Measurements from ENCODE around the gene ZMYND11. TPM values are rescaled to one million over a fixed set of nuclear protein-coding genes. Genes with fewer than 3 reads are reported as not detected.

Gene ZMYND11
- total and polyA plus RNA-seq, 2 of the 8 experiments (the other 6 are each of a cell fraction or from before 2014, with no cell fraction given), result 7.5 to 26.6 TPM

DNA sequence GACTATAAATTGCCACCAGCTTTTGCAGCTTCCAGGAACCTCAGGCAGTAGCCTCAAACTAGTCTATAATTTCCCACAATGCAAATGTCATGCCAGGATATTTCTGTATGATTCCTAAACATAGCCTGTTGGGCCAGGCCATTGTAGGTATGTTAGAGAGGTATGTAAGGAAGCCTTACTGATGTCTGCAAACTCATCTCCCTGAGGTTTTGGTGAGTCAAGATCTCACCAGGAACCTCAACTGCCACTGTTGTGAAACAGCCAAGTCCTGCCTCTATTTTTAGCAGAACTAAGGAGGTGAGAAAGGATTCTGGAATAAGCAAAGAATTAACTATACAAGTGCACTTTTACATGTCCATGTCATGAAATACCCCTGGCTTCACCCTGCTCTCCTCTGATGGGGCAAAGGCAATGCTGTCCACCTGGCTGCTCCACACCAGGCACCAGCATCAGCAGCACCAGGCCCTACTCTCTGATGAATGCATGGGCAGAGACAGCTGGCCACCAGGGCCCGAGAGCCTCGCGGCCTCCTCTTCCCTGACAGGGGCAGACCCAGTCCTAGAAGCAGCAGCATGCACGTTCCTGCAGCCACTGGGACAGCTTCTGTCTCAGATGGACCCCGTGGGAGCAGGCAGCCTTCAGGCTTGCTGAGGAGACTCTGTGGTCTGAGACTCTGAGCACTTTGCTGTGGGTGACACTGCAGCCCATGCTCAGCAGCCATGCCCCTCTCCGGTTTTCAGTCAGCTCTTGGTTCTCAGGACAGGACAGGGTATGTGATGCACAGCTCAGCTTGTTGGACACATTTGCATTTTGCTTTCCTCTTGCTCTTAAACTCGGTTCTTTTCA, 147.3 kb downstream of the ZMYND11 start:
- H4K91ac ChIP-seq (replicated peaks; ENCODE audit: insufficient read length, low read length), result no peak overlapping the region
- no peaks in the 10 kb centered on the region for H3K36me3 ChIP-seq (ENCODE audit: control insufficient read depth in 2 of 4, insufficient read depth in 4 of 4, low read length in 3 of 4)
- H2BK12ac ChIP-seq (ENCODE audit: low read depth, low read length), result no peak overlapping the region
- no peak overlapping the region for H3K27ac ChIP-seq (ENCODE audit: low read depth, low read length)
- DNase-seq (ENCODE audit: low read depth in 1 of 2, low spot score in 2 of 2) (no peak), FAIRE-seq (no peak)
- no peaks in the 10 kb centered on the region for H3K23me2 ChIP-seq (ENCODE audit: low read depth, low read length)
- H3K79me1 ChIP-seq (ENCODE audit: low read depth, low read length), result no peaks in the 10 kb centered on the region
- 81% methylated on average over 7 of the region's 7 CpGs; no CpG with 5 or more reads in 1 of the 2 experiments for WGBS, 2 experiments (ENCODE audit: extremely low coverage in 1 of 2, insufficient coverage in 1 of 2, insufficient read length in 1 of 2, insufficient replicate concordance in 2 of 2, low coverage in 1 of 2, low lambda C conversion rate in 2 of 2, missing lambda C conversion rate in 1 of 2)
- H3K9me3 ChIP-seq (ENCODE audit: insufficient read depth in 2 of 2, low read depth in 1 of 2, low read length in 1 of 2), result no peaks in the 10 kb centered on the region
- H3K23ac ChIP-seq (ENCODE audit: insufficient read length), result no peak overlapping the region
- no peak overlapping the region for H3K4ac ChIP-seq (replicated peaks; ENCODE audit: insufficient read length, low read depth, low read length)
- ChIA-PET CTCF (ENCODE audit: partially characterized antibody) (interaction anchor here (1.0 to 2.0 kb wide), 3 partner anchors 9 to 16 kb away, joined by 3 to 4 read pairs (median 4); no protein-coding TSS in a partner anchor), POLR2A (ENCODE audit: partially characterized antibody) (no interaction called here)
- H4K8ac ChIP-seq (ENCODE audit: extremely low read depth, insufficient read depth, low read length), result no peak overlapping the region
- no peaks in the 10 kb centered on the region for H3K27me3 ChIP-seq (replicated peaks in 1 of 4; ENCODE audit: control insufficient read depth in 3 of 4, extremely low read depth in 1 of 4, insufficient read depth in 3 of 4, low read length in 3 of 4)
- H2AFZ ChIP-seq (ENCODE audit: low read length), result no peak overlapping the region
- no peak overlapping the region for H3K56ac ChIP-seq (replicated peaks; ENCODE audit: insufficient read length, low read depth, low read length)
- H3K14ac ChIP-seq (ENCODE audit: insufficient read length), result no peak overlapping the region
- H4K5ac ChIP-seq (ENCODE audit: insufficient read length, low read depth, low read length), result no peak overlapping the region
- H3K4me2 ChIP-seq (ENCODE audit: insufficient read depth in 1 of 2, low read depth in 2 of 2, low read length in 2 of 2), result no peak overlapping the region
- H2AK5ac ChIP-seq (ENCODE audit: low read depth, low read length), result no peak overlapping the region
- no peak overlapping the region for H3K4me3 ChIP-seq (ENCODE audit: extremely low read depth in 1 of 4, insufficient read depth in 2 of 4, low read depth in 3 of 4, low read length in 4 of 4)
- H2BK20ac ChIP-seq (ENCODE audit: low read length), result 0 out of 2 replicates have a peak overlapping the region, but pooled peaks have one; percentile 56
- no peak overlapping the region for H2BK120ac ChIP-seq (replicated peaks; ENCODE audit: low read depth, low read length)
- no peaks in the 10 kb centered on the region for H3K79me2 ChIP-seq (ENCODE audit: control insufficient read depth in 1 of 2, insufficient read depth in 2 of 2, low read length in 2 of 2)
- H3K9ac ChIP-seq (replicated peaks in 1 of 4; ENCODE audit: extremely low read depth in 1 of 4, low read depth in 3 of 4, low read length in 3 of 4), result peak overlapping the region in 1 of 4 experiments; percentile 13; a peak in 1 of 7 replicates
- H4K20me1 ChIP-seq (replicated peaks in 1 of 2; ENCODE audit: control insufficient read depth in 1 of 2, insufficient read depth in 2 of 2, low read length in 2 of 2), result no peaks in the 10 kb centered on the region
- no peak overlapping the region; the same call in 1 of the 2 replicates for H2BK5ac ChIP-seq (ENCODE audit: low read depth, low read length)
- H2BK15ac ChIP-seq (ENCODE audit: low read length), result no peak overlapping the region
- H3K18ac ChIP-seq (ENCODE audit: extremely low read depth, low read length), result no peak overlapping the region
- peaks cover 0 to 2% (median 0%) of the 10 kb centered on the region in 4 experiments; a peak in 1 of 7 replicates for H3K4me1 ChIP-seq (replicated peaks in 1 of 4; ENCODE audit: control insufficient read depth in 3 of 4, insufficient read depth in 4 of 4, low read length in 3 of 4)
- no peak for TF ChIP-seq FOSL1 (IDR thresholded peaks at IDR 0.05; ENCODE audit: insufficient read depth, low read depth, low read length)
